Measurements from ENCODE around the gene TAX1BP3. TPM values are rescaled to one million over a fixed set of nuclear protein-coding genes. Genes with fewer than 3 reads are reported as not detected.
A peak's percentile ranks its signal among the peaks of the same experiment; 100 is the strongest.
"Not testable (repeated sequence)": the region's sequence is repeated elsewhere in the genome, so short reads cannot be mapped to it uniquely, and the experiment has no call there.

Gene TAX1BP3
- total RNA-seq, 1 experiment from 2014 or later = 76.3 TPM

GRCh38 chr17:3704931-3705717, 36.7 kb upstream of the TAX1BP3 start:
- no peak overlapping the region for H3K4ac ChIP-seq (ENCODE audit: low read depth, low read length)
- H3K27ac Mint-ChIP-seq = 0 out of 7 replicates have a peak overlapping the region, but pooled peaks of 1 of the 3 experiments have one; percentile 10
- H3K27me3 Mint-ChIP-seq (ENCODE audit: low read depth) = peaks cover 3% of the 10 kb centered on the region; the same call in 1 of the 2 replicates
- H2BK20ac ChIP-seq (ENCODE audit: low read depth, low read length, poor library complexity, severe bottlenecking) = no peak overlapping the region
- no peak overlapping the region for H3K4me3 Mint-ChIP-seq
- H3K18ac ChIP-seq (ENCODE audit: insufficient read length, low read depth, low read length) = no peak overlapping the region
- H3K14ac ChIP-seq (ENCODE audit: insufficient read depth, low read length) = no peak overlapping the region
- no peak for TF ChIP-seq CTCF (conservative IDR thresholded peaks at IDR 0.05)
- H4K5ac ChIP-seq (ENCODE audit: insufficient read length, low read depth, low read length) = no peak overlapping the region
- no peak overlapping the region for H3K56ac ChIP-seq (ENCODE audit: insufficient read length, low read depth, low read length)
- no peaks in the 10 kb centered on the region for H3K9me3 ChIP-seq (ENCODE audit: control insufficient read depth, low read depth, low read length)
- H4K8ac ChIP-seq (replicated peaks; ENCODE audit: insufficient read length, low read depth, low read length) = no peak overlapping the region
- no peaks in the 10 kb centered on the region for H4K20me1 ChIP-seq (ENCODE audit: control insufficient read depth, insufficient read depth, insufficient read length)
- H3K23me2 ChIP-seq (ENCODE audit: insufficient read length, low read depth, low read length, poor library complexity, severe bottlenecking) = no peaks in the 10 kb centered on the region
- H3K4me2 ChIP-seq (ENCODE audit: insufficient read depth, insufficient read length, low read length) = no peak overlapping the region
- no peaks in the 10 kb centered on the region for H3K79me2 ChIP-seq (ENCODE audit: insufficient read depth, low read length)
- peaks cover 3 to 11% of the 10 kb centered on the region in 2 experiments; a peak in 2 of 4 replicates for H3K4me1 Mint-ChIP-seq
- H3K36me3 Mint-ChIP-seq (ENCODE audit: insufficient read depth in 1 of 3, low read depth in 3 of 3) = peaks cover 2 to 9% (median 4%) of the 10 kb centered on the region in 3 experiments; a peak in 4 of 7 replicates
- no peak overlapping the region for H2AFZ ChIP-seq (ENCODE audit: low read length)
- H3K9ac ChIP-seq (ENCODE audit: extremely low read depth, insufficient read length, low read length) = no peak overlapping the region
- H2BK15ac ChIP-seq (ENCODE audit: low read depth, low read length) = no peak overlapping the region
- no peak overlapping the region for H3T11ph ChIP-seq (ENCODE audit: low read length)
- no peak overlapping the region for H4K91ac ChIP-seq (ENCODE audit: insufficient read length, low read depth, low read length)
- no peak overlapping the region for H3K27ac ChIP-seq (ENCODE audit: insufficient read length, low read depth, low read length)
- no CpG with 5 or more reads among the region's 20 CpGs for WGBS (ENCODE audit: extremely low coverage, insufficient read length, low lambda C conversion rate)
- DNase-seq = no peak
- H3K23ac ChIP-seq (ENCODE audit: insufficient read length, low read depth, low read length) = no peak overlapping the region
- H3K79me1 ChIP-seq (ENCODE audit: insufficient read depth, low read depth, low read length, poor library complexity, severe bottlenecking) = no peaks in the 10 kb centered on the region
- H2BK5ac ChIP-seq (ENCODE audit: insufficient read length, low read length) = no peak overlapping the region
- no peaks in the 10 kb centered on the region for H3K27me3 ChIP-seq (ENCODE audit: insufficient read depth, low read length)
- H3K9me3 Mint-ChIP-seq = peaks cover 0 to 3% of the 10 kb centered on the region in 2 experiments; a peak in 2 of 5 replicates
- no peak overlapping the region for H2BK120ac ChIP-seq (ENCODE audit: low read depth, low read length, poor library complexity, severe bottlenecking)
- no peak overlapping the region for H2AK5ac ChIP-seq (ENCODE audit: insufficient read length, low read length)
- no peak overlapping the region for H2BK12ac ChIP-seq (ENCODE audit: insufficient read length, low read depth, low read length)
- no peaks in the 10 kb centered on the region for H3K4me1 ChIP-seq (ENCODE audit: insufficient read depth, low read length)

- H3K4me3 Mint-ChIP-seq; H3K14ac ChIP-seq (ENCODE audit: insufficient read depth, low read length); H2BK12ac ChIP-seq (ENCODE audit: insufficient read length, low read depth, low read length); H3T11ph ChIP-seq (ENCODE audit: low read length); H4K91ac ChIP-seq (ENCODE audit: insufficient read length, low read depth, low read length); H2AFZ ChIP-seq (ENCODE audit: low read length); H3K9me3 Mint-ChIP-seq; H4K5ac ChIP-seq (ENCODE audit: insufficient read length, low read depth, low read length); H3K4me1 Mint-ChIP-seq; H3K4me1 ChIP-seq (ENCODE audit: insufficient read depth, low read length); H3K4me2 ChIP-seq (ENCODE audit: insufficient read depth, insufficient read length, low read length); H3K36me3 Mint-ChIP-seq (ENCODE audit: insufficient read depth in 1 of 3, low read depth in 3 of 3); H2BK5ac ChIP-seq (ENCODE audit: insufficient read length, low read length); H4K8ac ChIP-seq (replicated peaks; ENCODE audit: insufficient read length, low read depth, low read length); H3K79me1 ChIP-seq (ENCODE audit: insufficient read depth, low read depth, low read length, poor library complexity, severe bottlenecking); H2BK120ac ChIP-seq (ENCODE audit: low read depth, low read length, poor library complexity, severe bottlenecking); H3K23ac ChIP-seq (ENCODE audit: insufficient read length, low read depth, low read length); H3K4ac ChIP-seq (ENCODE audit: low read depth, low read length); H3K9me3 ChIP-seq (ENCODE audit: control insufficient read depth, low read depth, low read length); H3K79me2 ChIP-seq (ENCODE audit: insufficient read depth, low read length); H3K27ac ChIP-seq (ENCODE audit: insufficient read length, low read depth, low read length); H3K27ac Mint-ChIP-seq; H3K23me2 ChIP-seq (ENCODE audit: insufficient read length, low read depth, low read length, poor library complexity, severe bottlenecking); H2AK5ac ChIP-seq (ENCODE audit: insufficient read length, low read length); H2BK15ac ChIP-seq (ENCODE audit: low read depth, low read length); H3K27me3 ChIP-seq (ENCODE audit: insufficient read depth, low read length); H2BK20ac ChIP-seq (ENCODE audit: low read depth, low read length, poor library complexity, severe bottlenecking); H4K20me1 ChIP-seq (ENCODE audit: control insufficient read depth, insufficient read depth, insufficient read length); H3K9ac ChIP-seq (ENCODE audit: extremely low read depth, insufficient read length, low read length); H3K18ac ChIP-seq (ENCODE audit: insufficient read length, low read depth, low read length); H3K56ac ChIP-seq (ENCODE audit: insufficient read length, low read depth, low read length); DNase-seq: not testable (repeated sequence)
- H3K27me3 Mint-ChIP-seq (ENCODE audit: low read depth) = peaks cover 17% of the 10 kb centered on the region
- WGBS (ENCODE audit: extremely low coverage, insufficient read length, low lambda C conversion rate) = no CpG with 5 or more reads among the region's 7 CpGs
Observed at GRCh38 chr17:3702041-3702539, 33.7 kb upstream of the TAX1BP3 start.
